Activated CD8-positive, alpha-beta memory T cell treated with anti-CD3 and anti-CD28 coated beads, Interleukin-2, amount 50 U/mL, for 4 hours (primary cell): Measurements from ENCODE around the gene AEBP2.
A peak's percentile ranks its signal among the peaks of the same experiment; 100 is the strongest.
"Not testable (repeated sequence)": the region's sequence is repeated elsewhere in the genome, so short reads cannot be mapped to it uniquely, and the experiment has no call there.

Experiments
- DNase-seq: peaks from one replicate; pipeline ENCODE4 v3.0.0-alpha.2; 2020

AEBP2 gene

DNA sequence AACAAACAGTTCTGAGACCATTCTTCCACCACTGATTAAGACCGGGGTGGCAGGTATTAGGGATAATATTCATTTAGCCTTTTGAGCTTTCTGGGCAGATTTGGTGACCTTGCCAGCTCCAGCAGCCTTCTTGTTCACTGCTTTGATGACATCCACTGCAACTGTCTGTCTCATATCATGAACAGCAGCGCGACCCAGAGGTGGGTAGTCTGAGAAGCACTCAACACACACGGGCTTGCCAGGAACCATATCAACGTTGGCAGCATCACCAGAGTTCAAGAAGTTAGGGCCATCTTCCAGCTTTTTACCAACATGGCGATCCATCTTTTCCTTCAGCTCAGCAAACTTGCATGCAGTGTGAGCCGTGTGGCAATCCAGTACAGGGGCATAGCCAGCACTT, 16.9 kb downstream of the AEBP2 start:
- no peak for DNase-seq

DNA sequence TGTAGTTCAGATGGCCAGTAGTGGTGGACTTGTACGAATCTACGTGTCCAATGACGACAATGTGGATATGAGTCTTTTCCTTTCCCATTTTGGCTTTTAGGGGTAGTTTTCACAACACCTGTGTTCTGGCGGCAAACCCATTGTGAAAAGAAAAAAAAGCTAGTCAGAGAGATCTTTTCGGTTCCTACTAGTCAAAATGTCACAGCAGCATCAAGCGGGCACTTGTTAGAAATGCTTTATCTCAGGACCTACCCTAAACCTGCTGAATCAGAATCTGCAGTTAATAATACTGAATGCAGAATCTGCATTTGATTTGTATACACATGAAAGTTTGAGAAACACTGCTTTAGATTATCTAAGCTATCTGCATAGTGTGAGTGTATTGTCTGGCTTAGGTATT, 18.3 kb downstream of the AEBP2 start:
- no peak for DNase-seq

DNA sequence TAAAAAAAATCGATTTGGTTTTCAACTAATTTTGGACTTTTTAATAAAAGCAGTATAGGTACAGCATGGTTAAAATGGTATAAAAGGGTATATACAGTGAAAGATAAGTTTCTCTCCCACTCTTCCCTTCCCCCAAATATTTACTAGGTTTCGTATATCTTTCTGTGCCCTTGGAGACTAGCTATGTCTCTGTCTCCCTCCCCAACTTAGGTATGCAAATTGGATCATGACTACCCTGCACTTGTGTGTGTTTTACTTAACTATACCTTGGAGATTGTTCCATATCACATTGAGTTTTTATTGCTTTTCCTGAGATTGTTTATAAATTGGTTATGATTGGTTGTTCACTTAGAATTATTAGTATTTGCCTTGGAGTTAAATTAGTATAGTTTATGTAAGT, 19.4 kb downstream of the AEBP2 start:
- no peak for DNase-seq

DNA sequence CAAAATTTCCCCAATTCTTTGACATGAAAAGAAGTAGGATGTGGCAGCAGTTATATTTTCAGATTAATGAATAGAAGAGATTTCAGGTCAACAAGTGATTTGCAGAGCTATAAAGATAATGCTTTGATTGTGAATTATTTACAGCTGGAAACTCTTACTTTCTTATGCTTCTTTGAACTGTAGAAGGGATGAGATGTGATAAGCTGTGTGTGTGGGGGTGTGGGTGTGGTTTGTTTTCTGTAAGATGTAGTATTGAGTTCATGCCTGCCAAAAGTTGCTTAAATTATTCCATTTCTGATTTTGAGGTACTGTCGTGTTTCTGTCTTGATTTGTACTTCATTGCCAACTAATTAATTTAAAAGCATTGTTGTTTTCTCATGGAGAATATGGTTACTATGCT, 22.7 kb downstream of the AEBP2 start:
- DNase-seq, result peak; percentile 38

DNA sequence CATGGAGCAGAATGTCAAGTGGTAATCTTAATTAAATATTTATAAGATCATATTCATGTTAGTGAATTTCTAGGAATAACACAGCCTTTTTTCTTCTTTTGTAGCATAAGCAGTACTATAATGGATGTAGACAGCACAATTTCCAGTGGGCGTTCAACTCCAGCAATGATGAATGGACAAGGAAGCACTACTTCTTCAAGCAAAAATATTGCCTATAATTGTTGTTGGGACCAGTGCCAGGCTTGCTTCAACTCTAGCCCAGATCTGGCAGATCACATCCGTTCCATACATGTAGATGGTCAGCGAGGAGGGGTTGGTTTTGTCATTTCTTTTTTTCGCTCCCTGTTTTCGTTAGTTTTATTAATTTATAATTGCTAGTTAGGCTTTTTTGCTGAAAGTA, 23.1 kb downstream of the AEBP2 start:
- no peak for DNase-seq

DNA sequence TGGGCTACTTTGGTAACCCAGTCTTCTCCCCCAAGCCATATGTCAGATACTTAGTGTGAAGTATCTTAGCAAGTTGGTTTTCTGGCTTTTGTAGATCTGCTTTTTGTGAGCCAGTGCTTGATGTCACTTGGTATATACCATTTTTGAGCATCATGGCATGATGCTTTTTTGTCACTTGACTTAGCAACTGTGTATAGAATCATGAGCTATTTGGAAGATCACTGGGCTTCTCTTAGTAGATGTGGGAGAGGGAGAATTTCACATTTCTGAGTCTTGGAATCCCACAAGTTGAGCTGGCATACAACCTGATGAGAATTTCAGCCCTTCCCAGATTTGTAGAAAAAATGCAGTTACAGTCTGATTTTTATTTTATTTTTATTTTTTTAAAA, 24.9 kb downstream of the AEBP2 start:
- DNase-seq, result no peak

DNA sequence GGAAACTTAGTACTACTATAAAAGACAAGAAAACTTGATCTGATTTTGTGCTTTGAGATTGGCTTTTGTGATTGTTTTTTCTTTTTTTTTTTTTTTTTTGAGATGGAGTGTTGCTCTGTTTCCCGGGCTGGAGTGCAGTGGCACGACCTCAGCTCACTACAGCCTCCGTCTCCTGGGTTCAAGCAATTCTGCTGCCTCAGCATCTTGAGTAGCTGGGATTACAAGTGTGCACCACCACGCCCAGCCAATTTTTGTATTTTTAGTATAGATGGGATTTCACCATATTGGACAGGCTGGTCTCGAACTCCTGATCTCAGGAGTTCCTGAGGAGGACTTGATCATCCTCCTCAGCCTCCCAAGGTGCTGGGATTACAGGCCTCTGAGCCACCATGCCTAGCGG, 26.4 kb downstream of the AEBP2 start:
- no peak for DNase-seq

DNA sequence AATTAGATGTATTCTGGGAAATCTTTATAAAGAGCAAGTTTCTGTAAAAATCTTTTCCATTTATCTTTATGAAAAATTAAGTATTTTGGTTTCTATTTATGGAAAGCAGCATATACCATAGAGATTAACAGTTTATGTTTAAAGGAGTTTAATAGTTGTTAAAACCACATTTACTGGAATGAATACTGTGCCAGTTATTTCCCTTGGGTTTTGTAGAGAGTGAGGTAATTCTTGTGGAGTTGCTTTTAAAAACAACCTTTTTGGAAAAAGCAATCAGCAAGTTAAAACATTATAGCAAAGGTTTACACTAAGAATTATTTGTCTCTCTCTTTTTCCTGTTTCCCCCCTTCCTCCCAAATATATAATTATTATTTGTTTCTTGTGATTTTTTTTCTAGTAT, 34.9 kb downstream of the AEBP2 start:
- DNase-seq, result no peak

DNA sequence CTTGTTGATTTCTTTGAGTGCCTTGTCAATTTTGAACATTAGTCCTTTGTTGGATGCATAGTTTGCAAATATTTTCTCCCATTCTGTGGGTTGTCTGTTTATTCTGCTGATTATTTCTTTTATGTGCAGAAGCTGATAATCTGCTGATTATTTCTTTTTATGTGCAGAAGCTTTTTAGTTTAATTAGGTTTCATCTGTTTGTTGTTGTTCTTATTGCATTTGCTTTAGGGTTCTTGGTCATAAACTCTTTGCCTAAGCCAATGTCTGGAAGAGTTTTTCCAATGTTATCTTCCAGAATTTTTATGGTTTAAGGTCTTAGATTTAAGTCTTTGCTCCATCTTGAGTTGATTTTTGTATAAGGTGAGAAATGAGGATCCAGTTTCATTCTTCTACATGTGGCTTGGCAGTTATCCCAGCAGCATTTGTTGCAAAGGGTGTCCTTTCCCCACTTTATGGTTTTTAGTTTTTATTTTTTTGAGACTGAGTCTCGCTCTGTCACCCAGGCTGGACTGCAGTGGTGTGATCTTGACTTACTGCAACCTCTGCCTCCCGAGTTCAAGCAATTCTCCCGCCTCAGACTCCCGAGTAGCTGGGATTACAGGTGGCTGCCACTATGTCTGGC, 36.7 kb downstream of the AEBP2 start:
- not testable (repeated sequence) for DNase-seq

DNA sequence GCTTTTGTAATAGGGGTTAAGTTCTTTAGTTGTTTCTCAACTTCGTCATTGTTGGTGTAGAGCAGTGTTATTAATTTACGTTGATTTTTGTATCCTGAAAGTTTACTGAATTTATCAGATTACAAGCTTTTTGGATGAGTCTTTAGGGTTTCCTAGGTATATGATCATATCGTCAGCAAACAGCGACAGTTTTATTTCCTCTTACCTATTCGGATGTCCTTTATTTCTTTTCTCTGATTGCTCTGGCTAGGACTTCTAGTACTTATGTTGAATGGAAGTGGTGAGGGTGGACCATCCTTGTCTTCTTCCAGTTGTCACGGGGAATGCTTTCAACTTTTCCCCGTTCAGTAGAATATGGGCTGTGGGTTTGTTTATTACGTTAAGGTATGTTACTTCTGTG, 37.8 kb downstream of the AEBP2 start:
- no peak for DNase-seq

DNA sequence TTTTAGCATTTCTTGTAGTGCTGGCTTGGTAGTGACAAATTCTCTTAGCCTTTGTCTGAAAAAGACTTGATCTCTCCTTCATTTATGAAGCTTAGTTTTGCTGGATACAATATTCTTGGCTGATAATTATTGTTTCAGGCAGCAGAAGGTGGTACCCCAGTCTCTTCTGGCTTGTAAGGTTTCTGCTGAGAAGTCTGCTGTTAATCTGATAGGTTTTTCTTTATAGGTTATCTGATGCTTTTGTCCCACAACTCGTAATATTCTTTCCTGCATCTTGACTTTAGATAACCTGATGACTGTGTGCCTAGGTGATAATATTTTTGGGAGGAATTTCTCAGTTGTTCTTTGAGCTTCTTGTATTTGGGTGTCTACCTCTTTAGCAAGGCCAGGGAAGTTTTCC, 41.2 kb downstream of the AEBP2 start:
- no peak for DNase-seq

DNA sequence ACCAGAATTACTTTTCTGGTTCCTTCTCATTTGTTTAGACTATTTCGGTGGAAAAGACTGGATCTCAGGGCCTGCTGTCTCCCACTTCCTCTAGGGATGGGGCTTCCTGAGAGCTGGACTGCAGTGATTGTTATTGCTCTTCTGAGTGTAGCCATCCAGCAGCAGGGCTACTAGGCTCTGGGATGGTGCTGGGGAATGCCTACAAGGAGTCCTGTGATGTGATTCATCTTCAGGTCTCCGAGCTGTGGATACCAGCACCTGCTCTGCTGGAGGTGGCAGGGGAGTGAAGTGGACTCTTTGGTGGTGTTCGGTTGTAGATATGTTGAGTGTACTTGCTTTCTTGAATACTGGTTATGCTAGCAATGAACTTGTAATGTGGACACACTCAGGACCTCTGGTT, 42.7 kb downstream of the AEBP2 start:
- DNase-seq, result no peak

DNA sequence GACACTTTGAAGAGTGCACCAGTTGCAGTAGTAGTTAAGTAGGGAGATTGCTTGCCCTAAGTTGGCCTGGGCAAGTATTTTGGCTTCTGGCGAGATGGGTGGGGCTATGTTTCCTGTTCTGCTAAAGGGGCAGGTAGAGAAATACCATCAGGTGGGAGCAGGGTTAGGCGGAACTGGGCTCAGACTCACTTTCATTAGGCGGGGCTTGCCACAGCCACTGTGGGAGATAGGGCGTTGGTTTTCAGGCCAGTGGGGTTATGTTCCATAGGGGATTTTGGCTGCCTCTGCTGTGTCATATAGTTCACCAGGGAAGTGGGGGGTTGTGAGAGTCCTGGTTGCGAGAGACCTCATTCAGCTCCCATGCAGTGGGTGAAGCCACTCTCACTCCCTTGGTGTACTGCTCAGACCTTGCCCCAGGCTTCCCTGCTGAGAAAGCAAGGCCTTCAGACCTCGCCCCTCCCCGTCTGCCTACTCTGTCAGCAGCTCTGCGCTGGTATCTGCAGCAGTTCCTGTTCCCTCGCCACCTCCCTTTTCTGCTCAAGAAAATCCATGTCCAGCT, 43.3 kb downstream of the AEBP2 start:
- peak; percentile 35 for DNase-seq

DNA sequence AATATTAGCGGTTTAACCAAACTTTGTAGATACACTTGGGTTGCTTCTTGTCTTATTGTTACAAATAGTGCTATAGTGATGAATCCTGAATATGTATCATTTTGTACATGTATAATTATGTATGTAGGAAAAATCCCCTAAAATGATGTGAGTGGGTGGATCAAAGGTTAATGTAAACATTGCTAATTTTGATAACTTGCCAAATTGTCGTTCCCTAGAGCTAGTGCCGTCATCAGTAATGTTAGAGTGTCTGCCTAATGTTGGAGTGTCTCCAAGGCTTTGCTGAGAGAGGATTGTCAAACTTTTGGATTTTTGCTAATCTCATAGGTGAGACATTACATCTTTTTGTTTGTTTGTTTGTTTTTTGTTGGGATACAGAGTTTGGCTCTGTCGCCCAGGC, 44.4 kb downstream of the AEBP2 start:
- no peak for DNase-seq

DNA sequence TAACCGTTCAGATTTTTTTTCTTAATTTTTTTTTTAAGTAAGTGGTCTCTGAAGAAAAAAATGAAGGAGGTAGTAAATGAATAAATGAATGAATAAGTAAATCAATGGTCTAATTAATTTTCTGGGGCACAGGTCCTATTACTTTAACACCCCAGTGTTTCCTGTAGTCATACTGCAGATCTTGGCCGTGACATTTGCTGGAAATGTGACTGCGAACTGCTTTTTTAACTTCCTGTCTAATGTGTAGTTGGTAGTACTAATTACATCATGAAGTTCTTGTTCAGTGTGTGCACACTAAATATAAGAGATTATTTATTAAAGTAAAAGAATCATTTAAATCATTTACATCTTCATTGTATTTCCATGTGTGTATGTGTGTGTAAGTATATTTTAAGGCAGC, 45.4 kb downstream of the AEBP2 start:
- DNase-seq, result no peak

DNA sequence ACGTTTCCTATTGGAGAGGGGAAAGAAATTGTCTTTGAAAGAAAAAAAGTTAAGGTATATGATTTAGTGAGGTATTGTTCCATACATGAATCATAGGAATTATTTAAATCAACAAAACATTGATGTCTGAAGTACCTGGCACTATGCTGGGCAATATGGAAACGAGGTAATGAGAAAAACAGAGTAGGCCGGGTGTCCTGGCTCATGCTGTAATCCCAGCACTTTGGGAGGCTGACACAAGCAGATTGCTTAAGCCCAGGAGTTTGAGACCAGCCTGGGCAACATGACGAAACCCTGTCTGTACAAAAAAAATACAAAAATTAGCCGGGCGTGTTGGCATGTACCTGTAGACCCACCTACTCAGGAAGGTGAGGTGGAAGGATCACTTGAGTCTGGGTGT, 45.9 kb downstream of the AEBP2 start:
- DNase-seq, result no peak

DNA sequence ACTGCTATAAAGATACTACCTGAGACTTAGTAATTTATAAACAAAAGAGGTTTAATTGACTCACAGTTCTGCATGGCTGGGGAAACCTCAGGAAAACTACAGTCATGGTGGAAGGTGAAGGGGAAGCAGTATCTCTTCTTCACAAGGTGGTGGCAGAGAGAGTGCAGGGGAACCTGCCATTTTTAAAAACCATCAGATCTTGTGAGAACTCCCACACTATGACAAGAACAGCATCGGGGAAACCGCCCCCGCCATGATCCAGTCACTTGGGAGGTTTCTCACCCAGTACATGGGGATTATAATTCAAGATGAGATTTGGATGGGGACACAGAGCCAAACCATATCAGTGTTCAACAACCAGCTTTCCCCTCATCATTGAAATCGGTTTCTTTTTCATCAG, 49.9 kb downstream of the AEBP2 start:
- DNase-seq, result no peak

DNA sequence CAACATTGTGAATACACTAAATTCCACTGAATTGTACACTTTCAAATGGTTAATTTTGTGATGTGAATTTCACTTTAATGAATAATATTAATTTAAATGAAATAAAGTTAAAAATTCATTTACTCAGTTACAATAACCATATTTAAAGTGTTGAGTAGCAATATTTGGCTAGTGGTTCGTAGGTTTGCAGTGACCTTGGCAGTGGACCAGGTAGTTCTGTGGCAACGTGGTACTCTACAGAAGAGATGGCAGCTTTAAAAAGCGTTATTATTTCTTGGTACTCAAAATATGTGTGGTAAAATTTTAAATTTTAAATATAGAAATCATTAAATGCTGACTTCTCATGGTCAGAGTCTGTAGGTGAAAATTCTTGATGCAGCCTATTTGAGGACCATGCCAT, 51.6 kb downstream of the AEBP2 start:
- no peak for DNase-seq

DNA sequence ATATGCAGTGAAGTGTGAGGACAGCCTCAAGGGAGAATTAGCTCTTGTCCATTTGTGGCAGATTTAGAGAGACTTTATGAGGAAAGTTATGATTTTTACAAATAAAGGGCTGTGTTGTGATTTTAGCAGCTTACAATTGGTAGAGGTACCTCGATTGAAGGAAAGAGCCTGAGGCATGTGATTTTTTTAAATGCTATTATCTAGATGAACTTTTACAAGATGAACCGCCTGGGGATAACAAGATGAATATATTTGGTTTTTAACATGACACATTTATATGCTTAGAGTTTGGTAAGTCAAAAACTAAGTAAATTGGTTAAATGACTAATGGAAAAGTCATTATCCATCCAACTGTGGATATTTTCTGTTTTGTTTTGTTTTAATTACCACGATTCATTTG, 52.6 kb downstream of the AEBP2 start:
- DNase-seq, result no peak

DNA sequence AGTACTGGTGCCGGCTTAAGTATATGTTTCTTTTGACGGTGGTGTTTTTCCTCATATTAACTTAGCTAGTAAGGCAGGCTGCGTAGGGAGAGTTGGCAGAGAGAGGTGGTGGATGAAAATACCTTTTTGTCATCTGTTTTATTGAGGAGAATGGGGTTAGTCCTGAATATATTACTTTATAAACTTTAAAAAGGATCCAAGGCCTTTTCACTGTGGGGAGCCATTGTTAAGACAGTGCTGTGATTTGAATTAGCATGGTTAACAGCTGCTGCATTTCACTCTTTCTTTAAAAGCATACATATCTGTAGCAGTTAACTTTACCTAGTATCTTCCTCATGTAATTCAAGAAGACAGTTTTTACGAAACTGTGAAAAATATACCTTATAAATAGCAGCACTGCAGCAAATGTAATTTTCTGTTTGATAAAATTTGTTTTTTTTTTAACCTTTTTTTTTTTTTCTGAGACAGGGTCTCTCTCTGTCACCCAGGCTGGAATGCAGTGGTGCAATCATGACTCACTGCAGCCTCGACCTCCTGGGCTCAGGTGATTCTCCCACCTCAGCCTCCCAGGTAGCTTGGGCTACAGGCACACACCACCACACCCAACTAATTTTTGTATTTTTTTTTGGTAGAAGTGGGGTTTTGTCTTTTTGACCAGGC, 57.1 kb downstream of the AEBP2 start:
- DNase-seq, result no peak

DNA sequence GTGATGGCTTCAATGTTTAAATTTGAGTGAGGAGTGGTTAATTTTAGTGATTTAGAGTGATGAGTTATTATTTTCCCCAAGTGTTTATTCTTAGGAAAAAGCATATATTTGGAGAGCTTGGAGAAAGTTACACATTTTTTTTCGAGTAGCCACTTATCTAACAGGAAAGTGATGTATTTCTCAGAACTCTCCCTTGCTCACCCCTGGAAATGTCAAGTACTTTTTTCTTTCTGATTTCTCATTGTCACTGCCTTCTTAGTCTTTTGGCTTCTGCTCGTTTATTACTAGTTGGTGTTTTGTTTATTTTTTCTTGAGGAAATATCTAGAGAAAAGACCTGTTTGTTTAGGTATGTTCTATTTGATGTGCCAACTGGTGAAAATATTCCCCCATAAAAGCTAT, 58.8 kb downstream of the AEBP2 start:
- no peak for DNase-seq

DNA sequence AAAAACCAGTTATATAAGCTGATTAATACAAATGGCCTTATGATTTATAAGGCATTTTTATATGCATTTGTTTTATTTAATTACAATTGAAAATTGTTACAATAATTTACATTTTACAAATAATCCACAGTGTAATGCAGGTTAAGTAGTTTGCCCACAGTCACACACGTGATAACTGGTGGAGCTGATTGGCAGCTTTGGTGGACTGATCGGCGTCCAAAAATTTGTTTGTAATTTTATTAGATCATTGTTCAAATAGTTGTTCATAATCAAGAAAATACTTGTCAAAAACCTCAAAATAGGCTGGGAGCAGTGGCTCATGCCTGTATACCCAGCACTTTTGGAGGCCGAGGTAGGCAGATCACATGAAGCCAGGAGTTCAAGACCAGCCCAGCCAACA, 59.7 kb downstream of the AEBP2 start:
- DNase-seq, result no peak

DNA sequence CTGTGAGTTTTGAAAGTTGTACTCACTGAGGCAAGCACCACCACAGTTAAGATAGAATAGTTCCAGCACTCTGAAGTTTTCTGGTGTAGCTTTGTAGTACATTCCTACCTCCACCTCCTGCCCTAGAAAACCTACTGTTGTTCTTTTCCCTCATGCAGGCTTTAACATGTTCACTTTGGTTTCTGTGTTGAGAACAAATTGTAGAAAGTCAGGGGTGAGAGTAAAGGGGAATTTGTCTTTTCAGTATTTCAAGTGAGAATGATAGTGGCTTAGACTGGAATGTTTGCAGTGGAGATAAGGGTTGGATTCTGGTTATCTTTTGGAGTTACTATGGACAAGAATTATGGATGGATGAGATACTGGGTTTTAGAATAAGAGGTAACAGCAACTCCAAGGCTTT, 67.2 kb downstream of the AEBP2 start:
- no peak for DNase-seq

DNA sequence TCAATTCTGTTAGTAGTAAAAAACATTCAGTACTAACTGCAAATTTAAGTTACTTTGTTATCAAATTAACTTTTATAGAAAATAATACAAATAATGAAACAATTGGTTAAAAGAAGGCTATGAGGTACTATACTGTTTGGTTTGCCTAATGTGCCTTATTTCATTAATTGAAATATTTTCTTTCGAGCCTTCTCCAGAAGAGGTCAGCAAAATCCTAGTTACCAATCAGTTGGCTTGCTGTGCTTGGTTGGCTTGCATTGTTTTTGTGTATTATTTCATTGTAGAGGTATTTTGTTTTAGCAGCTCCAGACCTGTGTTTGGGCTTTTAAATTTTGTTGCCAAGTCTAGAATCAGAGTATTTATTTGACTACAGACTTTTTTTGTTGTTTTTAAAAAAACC, 68.5 kb downstream of the AEBP2 start:
- DNase-seq, result no peak

DNA sequence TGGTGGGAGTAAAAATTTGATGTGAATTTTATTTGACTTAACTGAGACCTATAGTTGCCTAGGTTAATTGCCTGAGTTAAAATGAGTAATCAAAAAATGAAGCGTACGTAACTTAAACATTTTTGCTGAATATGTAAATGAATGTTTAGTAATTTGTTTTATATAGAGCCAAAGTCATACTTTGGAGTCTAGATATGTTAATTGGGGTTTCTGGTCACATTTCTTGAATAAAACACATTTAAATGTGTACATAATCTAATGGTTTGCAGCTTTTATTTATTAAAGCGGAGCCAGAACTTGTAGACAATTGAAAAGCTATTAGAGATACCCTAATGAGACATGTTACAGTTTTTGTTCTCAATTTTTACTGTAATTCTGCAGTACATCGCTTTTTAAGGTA, 71.2 kb downstream of the AEBP2 start:
- no peak for DNase-seq
